ENCODE measurements around the gene SLC22A16. TPM values are rescaled to one million over a fixed set of nuclear protein-coding genes. Genes with fewer than 3 reads are reported as not detected.
A peak's percentile ranks its signal among the peaks of the same experiment; 100 is the strongest.

The SLC22A16 gene
- total and polyA plus RNA-seq, 2 donors: 1.0 to 1.9 TPM

GRCh38 chr6:110390404-110390803 is 86.0 kb downstream of the SLC22A16 start:
- 20% methylated on average over 2 of the region's 2 CpGs for WGBS
- H3K4me3 ChIP-seq (ENCODE audit: low read length in 2 of 2): no peak overlapping the region
- H3K27me3 ChIP-seq (ENCODE audit: control insufficient read depth in 2 of 2, insufficient read depth in 1 of 2, low read length in 1 of 2): no peaks in the 10 kb centered on the region
- DNase-seq (ENCODE audit: low read depth in 6 of 9, low spot score in 9 of 9): peak in 1 of 9 donors; percentile 50
- H3K36me3 ChIP-seq (ENCODE audit: control insufficient read depth in 2 of 2, insufficient read depth in 2 of 2, low read length in 1 of 2): no peaks in the 10 kb centered on the region
- no peaks in the 10 kb centered on the region for H3K9me3 ChIP-seq (ENCODE audit: control insufficient read depth in 2 of 2, insufficient read depth in 1 of 2, low read length in 1 of 2)
- H3K27ac ChIP-seq (ENCODE audit: low read depth in 1 of 2, low read length in 1 of 2): peak overlapping the region in 1 of 2 donors; percentile 55
- peaks cover 0 to 11% of the 10 kb centered on the region in 2 donors for H3K4me1 ChIP-seq (ENCODE audit: control insufficient read depth in 2 of 2, insufficient read depth in 2 of 2, low read length in 2 of 2)

- Histone ChIP-seq H3K9me3 (ENCODE audit: control insufficient read depth in 2 of 2, insufficient read depth in 1 of 2, low read length in 1 of 2) (no peaks in the 10 kb centered on the region), H3K27ac (ENCODE audit: low read depth in 1 of 2, low read length in 1 of 2) (peak overlapping the region in 1 of 2 donors; percentile 55), H3K4me3 (ENCODE audit: low read length in 2 of 2) (no peak overlapping the region), H3K4me1 (ENCODE audit: control insufficient read depth in 2 of 2, insufficient read depth in 2 of 2, low read length in 2 of 2) (peaks cover 0 to 11% of the 10 kb centered on the region in 2 donors), H3K36me3 (ENCODE audit: control insufficient read depth in 2 of 2, insufficient read depth in 2 of 2, low read length in 1 of 2) (no peaks in the 10 kb centered on the region), H3K27me3 (ENCODE audit: control insufficient read depth in 2 of 2, insufficient read depth in 1 of 2, low read length in 1 of 2) (no peaks in the 10 kb centered on the region)
- DNase-seq (ENCODE audit: low read depth in 6 of 9, low spot score in 9 of 9): peak in 1 of 9 donors; percentile 19
- WGBS: 72% methylated on average over 4 of the region's 4 CpGs
These were observed 86.6 kb downstream of the SLC22A16 start for GRCh38 chr6:110389689-110390382.

GRCh38 chr6:110387986-110388385 is 88.4 kb downstream of the SLC22A16 start:
- no peak for DNase-seq (ENCODE audit: low read depth in 6 of 9, low spot score in 9 of 9)
- Histone ChIP-seq H3K9me3 (ENCODE audit: control insufficient read depth in 2 of 2, insufficient read depth in 1 of 2, low read length in 1 of 2) (no peaks in the 10 kb centered on the region), H3K36me3 (ENCODE audit: control insufficient read depth in 2 of 2, insufficient read depth in 2 of 2, low read length in 1 of 2) (no peaks in the 10 kb centered on the region), H3K4me1 (ENCODE audit: control insufficient read depth in 2 of 2, insufficient read depth in 2 of 2, low read length in 2 of 2) (peaks cover 0 to 11% of the 10 kb centered on the region in 2 donors), H3K27ac (ENCODE audit: low read depth in 1 of 2, low read length in 1 of 2) (no peak overlapping the region), H3K27me3 (ENCODE audit: control insufficient read depth in 2 of 2, insufficient read depth in 1 of 2, low read length in 1 of 2) (no peaks in the 10 kb centered on the region), H3K4me3 (ENCODE audit: low read length in 2 of 2) (no peak overlapping the region)
- WGBS: 93% methylated on average over 2 of the region's 2 CpGs

GRCh38 chr6:110385458-110385863 is 91.0 kb downstream of the SLC22A16 start:
- Histone ChIP-seq H3K27ac (ENCODE audit: low read depth in 1 of 2, low read length in 1 of 2) (no peak overlapping the region), H3K4me3 (ENCODE audit: low read length in 2 of 2) (no peak overlapping the region), H3K36me3 (ENCODE audit: control insufficient read depth in 2 of 2, insufficient read depth in 2 of 2, low read length in 1 of 2) (no peaks in the 10 kb centered on the region), H3K4me1 (ENCODE audit: control insufficient read depth in 2 of 2, insufficient read depth in 2 of 2, low read length in 2 of 2) (peaks cover 0 to 11% of the 10 kb centered on the region in 2 donors), H3K27me3 (ENCODE audit: control insufficient read depth in 2 of 2, insufficient read depth in 1 of 2, low read length in 1 of 2) (no peaks in the 10 kb centered on the region), H3K9me3 (ENCODE audit: control insufficient read depth in 2 of 2, insufficient read depth in 1 of 2, low read length in 1 of 2) (no peaks in the 10 kb centered on the region)
- DNase-seq (ENCODE audit: low read depth in 6 of 9, low spot score in 9 of 9): no peak
- 99% methylated on average over 1 of the region's 1 CpG for whole genome bisulfite sequencing

- DNase-seq (ENCODE audit: low read depth in 6 of 9, low spot score in 9 of 9): no peak
- H3K4me3 ChIP-seq (ENCODE audit: low read length in 2 of 2): no peak overlapping the region
- H3K27ac ChIP-seq (ENCODE audit: low read depth in 1 of 2, low read length in 1 of 2): no peak overlapping the region
- H3K9me3 ChIP-seq (ENCODE audit: control insufficient read depth in 2 of 2, insufficient read depth in 1 of 2, low read length in 1 of 2): no peaks in the 10 kb centered on the region
- no peaks in the 10 kb centered on the region for H3K36me3 ChIP-seq (ENCODE audit: control insufficient read depth in 2 of 2, insufficient read depth in 2 of 2, low read length in 1 of 2)
- 96% methylated on average over 9 of the region's 9 CpGs for WGBS
- no peaks in the 10 kb centered on the region for H3K4me1 ChIP-seq (ENCODE audit: control insufficient read depth in 2 of 2, insufficient read depth in 2 of 2, low read length in 2 of 2)
- no peaks in the 10 kb centered on the region for H3K27me3 ChIP-seq (ENCODE audit: control insufficient read depth in 2 of 2, insufficient read depth in 1 of 2, low read length in 1 of 2)
These were observed 97.9 kb downstream of the SLC22A16 start for GRCh38 chr6:110378552-110378951.

Other genes with a start within 250 kb of the SLC22A16 start
- gene METTL24, start 118.3 kb downstream of the SLC22A16 start, total RNA-seq: 1.5 TPM
- gene METTL24, start 118.3 kb downstream of the SLC22A16 start, polyA plus RNA-seq: 0.50 TPM
- gene DDO, start 61.0 kb downstream of the SLC22A16 start, total RNA-seq: 0.14 TPM
- 0.64 TPM for gene DDO, start 61.0 kb downstream of the SLC22A16 start, polyA plus RNA-seq

All from thymus (tissue), 11 donors.